Fibroblast of mammary gland (primary cell): ENCODE results near the gene CES2.

Source experiments
- DNase-seq: peaks from one replicate; pipeline ENCODE4 v3.0.0-alpha.2; 2010; ENCODE audit warnings: low read depth
- H3K4me3 ChIP-seq: 2 replicates; pipeline ENCODE4 v1.5.1; 2011; ENCODE audit warnings: low read depth, mild to moderate bottlenecking, low read length, moderate library complexity; ENCODE audit not compliant: control insufficient read depth
- CTCF ChIP-seq: conservative IDR thresholded peaks from 2 replicates; pipeline ENCODE4 v1.5.1; 2011; ENCODE audit warnings: low read depth, low read length, inconsistent platforms; ENCODE audit not compliant: control insufficient read depth, insufficient read depth

CES2 gene

GRCh38 chr16:66923866-66924265, 11.4 kb upstream of the CES2 start:
- no peak for TF ChIP-seq CTCF
- no peak overlapping the region for H3K4me3 ChIP-seq
- no peak for DNase-seq

- H3K4me3 ChIP-seq: peak overlapping the region; percentile 21
- no peak for DNase-seq
- no peak for TF ChIP-seq CTCF
Observed at GRCh38 chr16:66924527-66925321, 10.6 kb upstream of the CES2 start.

GRCh38 chr16:66925322-66925840, 9.9 kb upstream of the CES2 start, which contains the start of gene RRAD:
Gene RRAD, minus strand, starts transcription at chr16:66925535. Its CDS starts 356 bp downstream, at chr16:66925179.
- no peak for DNase-seq
- TF ChIP-seq CTCF: no peak
- peak within 1 kb of the TSS; percentile 21 for H3K4me3 ChIP-seq

- DNase-seq: no peak
- H3K4me3 ChIP-seq: no peak overlapping the region
- TF ChIP-seq CTCF: no peak
Observed at GRCh38 chr16:66926171-66926947, 9.0 kb upstream of the CES2 start.

GRCh38 chr16:66926961-66927436, 8.3 kb upstream of the CES2 start:
- peak; percentile 66 for DNase-seq
- no peak for TF ChIP-seq CTCF
- H3K4me3 ChIP-seq: no peak overlapping the region

GRCh38 chr16:66927918-66928649, 7.2 kb upstream of the CES2 start:
- DNase-seq: peak; percentile 43
- no peak overlapping the region for H3K4me3 ChIP-seq
- TF ChIP-seq CTCF: no peak
